ENCODE data around the gene CD81. TPM values are rescaled to one million over a fixed set of nuclear protein-coding genes. Genes with fewer than 3 reads are reported as not detected.

Gene CD81
- total and polyA plus RNA-seq, 2 donors = 59.8 to 179 TPM

- Histone ChIP-seq H3K36me3 (ENCODE audit: control insufficient read depth in 2 of 2, insufficient read depth in 2 of 2, low read length in 1 of 2) (no peaks in the 10 kb centered on the region), H3K4me3 (ENCODE audit: low read length in 2 of 2) (no peak overlapping the region), H3K9me3 (ENCODE audit: control insufficient read depth in 2 of 2, insufficient read depth in 1 of 2, low read length in 1 of 2) (no peaks in the 10 kb centered on the region), H3K27ac (ENCODE audit: low read depth in 1 of 2, low read length in 1 of 2) (no peak overlapping the region), H3K27me3 (ENCODE audit: control insufficient read depth in 2 of 2, insufficient read depth in 1 of 2, low read length in 1 of 2) (peaks cover 0 to 21% of the 10 kb centered on the region in 2 donors), H3K4me1 (ENCODE audit: control insufficient read depth in 2 of 2, insufficient read depth in 2 of 2, low read length in 2 of 2) (no peaks in the 10 kb centered on the region)
- WGBS = 95% methylated on average over 9 of the region's 9 CpGs
- DNase-seq (ENCODE audit: low read depth in 6 of 9, low spot score in 9 of 9) = no peak
Measured at GRCh38 chr11:2410616-2411015, 33.5 kb downstream of the CD81 start.

GRCh38 chr11:2411446-2412305 is 34.6 kb downstream of the CD81 start:
- WGBS = 85% methylated on average over 30 of the region's 30 CpGs
- Histone ChIP-seq H3K36me3 (ENCODE audit: control insufficient read depth in 2 of 2, insufficient read depth in 2 of 2, low read length in 1 of 2) (no peaks in the 10 kb centered on the region), H3K9me3 (ENCODE audit: control insufficient read depth in 2 of 2, insufficient read depth in 1 of 2, low read length in 1 of 2) (no peaks in the 10 kb centered on the region), H3K27ac (ENCODE audit: low read depth in 1 of 2, low read length in 1 of 2) (no peak overlapping the region), H3K4me1 (ENCODE audit: control insufficient read depth in 2 of 2, insufficient read depth in 2 of 2, low read length in 2 of 2) (no peaks in the 10 kb centered on the region), H3K27me3 (ENCODE audit: control insufficient read depth in 2 of 2, insufficient read depth in 1 of 2, low read length in 1 of 2) (peaks cover 0 to 21% of the 10 kb centered on the region in 2 donors), H3K4me3 (ENCODE audit: low read length in 2 of 2) (no peak overlapping the region)
- DNase-seq (ENCODE audit: low read depth in 6 of 9, low spot score in 9 of 9) = no peak

GRCh38 chr11:2412323-2412722 is 35.2 kb downstream of the CD81 start:
- DNase-seq (ENCODE audit: low read depth in 6 of 9, low spot score in 9 of 9) = no peak
- Histone ChIP-seq H3K4me1 (ENCODE audit: control insufficient read depth in 2 of 2, insufficient read depth in 2 of 2, low read length in 2 of 2) (no peaks in the 10 kb centered on the region), H3K4me3 (ENCODE audit: low read length in 2 of 2) (no peak overlapping the region), H3K9me3 (ENCODE audit: control insufficient read depth in 2 of 2, insufficient read depth in 1 of 2, low read length in 1 of 2) (no peaks in the 10 kb centered on the region), H3K27ac (ENCODE audit: low read depth in 1 of 2, low read length in 1 of 2) (no peak overlapping the region), H3K36me3 (ENCODE audit: control insufficient read depth in 2 of 2, insufficient read depth in 2 of 2, low read length in 1 of 2) (no peaks in the 10 kb centered on the region), H3K27me3 (ENCODE audit: control insufficient read depth in 2 of 2, insufficient read depth in 1 of 2, low read length in 1 of 2) (peaks cover 0 to 21% of the 10 kb centered on the region in 2 donors)
- WGBS = 96% methylated on average over 6 of the region's 6 CpGs

DNA sequence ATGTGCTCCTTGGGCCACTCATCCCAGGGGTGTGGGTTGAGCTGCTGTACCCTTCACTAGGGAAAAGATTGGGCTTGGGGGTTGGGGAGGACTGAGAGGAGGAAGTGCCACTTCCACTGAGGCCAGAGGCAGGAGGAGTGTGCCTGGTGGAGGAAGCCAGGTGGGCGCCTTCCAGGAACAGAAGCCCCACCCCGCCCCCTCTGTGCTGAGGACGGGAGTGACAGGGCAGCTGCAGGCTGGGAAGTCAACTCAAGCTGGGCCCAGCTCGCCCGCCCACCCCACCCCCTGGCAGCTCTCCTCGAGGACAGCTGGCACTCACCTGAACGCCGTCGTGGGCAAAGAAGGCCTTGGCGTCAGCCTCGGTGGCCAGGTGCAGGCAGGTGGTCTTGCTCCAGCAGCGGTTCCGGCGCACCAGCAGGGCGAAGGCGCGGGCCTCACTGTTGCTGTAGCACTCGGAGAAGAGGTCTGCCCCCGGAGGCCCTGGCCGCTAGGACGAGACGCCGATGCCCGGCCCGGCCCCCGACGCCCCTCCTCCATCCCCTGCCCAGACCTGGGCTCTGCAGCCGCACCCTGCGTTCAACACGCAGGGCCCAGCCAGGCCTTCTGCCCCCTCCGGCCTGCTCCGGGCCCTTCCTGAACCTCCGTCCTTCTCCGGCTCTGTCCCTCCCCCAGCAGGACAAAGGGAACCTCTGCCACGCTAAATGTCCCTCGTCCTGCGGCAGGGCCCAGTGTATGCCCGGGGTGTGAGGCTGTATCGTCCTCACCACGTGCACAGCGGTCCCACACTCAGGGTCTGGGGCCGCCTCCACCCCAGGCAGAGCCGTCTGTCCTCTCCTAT is 36.9 kb downstream of the CD81 start:
- no peak overlapping the region for H3K27ac ChIP-seq (ENCODE audit: low read depth in 1 of 2, low read length in 1 of 2)
- H3K9me3 ChIP-seq (ENCODE audit: control insufficient read depth in 2 of 2, insufficient read depth in 1 of 2, low read length in 1 of 2) = no peaks in the 10 kb centered on the region
- WGBS = 90% methylated on average over 43 of the region's 43 CpGs
- no peaks in the 10 kb centered on the region for H3K36me3 ChIP-seq (ENCODE audit: control insufficient read depth in 2 of 2, insufficient read depth in 2 of 2, low read length in 1 of 2)
- H3K27me3 ChIP-seq (ENCODE audit: control insufficient read depth in 2 of 2, insufficient read depth in 1 of 2, low read length in 1 of 2) = peaks cover 0 to 13% of the 10 kb centered on the region in 2 donors
- H3K4me3 ChIP-seq (ENCODE audit: low read length in 2 of 2) = no peak overlapping the region
- DNase-seq (ENCODE audit: low read depth in 6 of 9, low spot score in 9 of 9) = no peak
- peaks cover under 1 to 2% of the 10 kb centered on the region in 2 donors for H3K4me1 ChIP-seq (ENCODE audit: control insufficient read depth in 2 of 2, insufficient read depth in 2 of 2, low read length in 2 of 2)

DNA sequence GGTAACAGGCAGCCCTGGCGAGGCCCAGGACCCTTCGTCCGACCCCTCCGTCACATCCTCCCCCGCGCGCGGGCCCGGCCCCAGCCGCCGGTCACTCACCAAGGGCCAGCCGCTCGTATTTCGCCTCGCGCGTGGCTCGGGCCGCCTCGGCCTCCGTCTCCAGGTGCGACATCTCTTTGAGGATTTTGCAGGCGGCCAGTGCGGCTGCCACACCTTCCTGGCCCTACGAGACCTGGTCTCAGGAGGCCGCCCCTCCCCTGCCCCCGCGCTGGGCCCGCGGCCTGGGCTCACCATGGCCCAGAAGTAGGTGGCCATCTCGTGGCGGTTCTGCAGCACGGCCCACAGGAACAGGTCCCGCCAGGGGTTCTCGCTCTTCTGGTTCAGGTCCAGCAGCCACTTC is 37.5 kb downstream of the CD81 start:
- H3K27ac ChIP-seq (ENCODE audit: low read depth in 1 of 2, low read length in 1 of 2) = no peak overlapping the region
- H3K36me3 ChIP-seq (ENCODE audit: control insufficient read depth in 2 of 2, insufficient read depth in 2 of 2, low read length in 1 of 2) = no peaks in the 10 kb centered on the region
- H3K9me3 ChIP-seq (ENCODE audit: control insufficient read depth in 2 of 2, insufficient read depth in 1 of 2, low read length in 1 of 2) = no peaks in the 10 kb centered on the region
- DNase-seq (ENCODE audit: low read depth in 6 of 9, low spot score in 9 of 9) = no peak
- H3K27me3 ChIP-seq (ENCODE audit: control insufficient read depth in 2 of 2, insufficient read depth in 1 of 2, low read length in 1 of 2) = peaks cover 0 to 7% of the 10 kb centered on the region in 2 donors
- H3K4me3 ChIP-seq (ENCODE audit: low read length in 2 of 2) = no peak overlapping the region
- H3K4me1 ChIP-seq (ENCODE audit: control insufficient read depth in 2 of 2, insufficient read depth in 2 of 2, low read length in 2 of 2) = peaks cover 2 to 3% of the 10 kb centered on the region in 2 donors
- WGBS = 93% methylated on average over 35 of the region's 35 CpGs

DNA sequence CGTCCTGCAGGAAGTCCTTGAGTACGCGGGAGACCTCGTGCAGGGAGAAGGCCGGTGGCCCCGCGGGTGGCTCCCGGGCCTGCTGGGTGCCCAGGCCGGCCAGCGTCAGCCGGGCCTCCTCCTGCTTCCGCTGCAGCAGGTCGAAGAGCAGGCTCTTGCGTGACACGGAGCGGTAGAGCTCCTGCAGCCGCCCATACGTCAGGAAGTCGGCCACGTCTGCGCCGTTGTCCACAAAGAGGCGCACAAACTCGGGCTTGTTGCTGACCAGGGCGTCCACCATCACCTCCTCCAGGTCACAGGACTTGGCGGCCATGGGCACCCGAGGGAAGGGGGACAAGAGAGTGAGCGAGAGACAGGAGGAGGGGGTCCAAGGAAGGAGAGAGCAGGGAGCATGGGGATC is 38.1 kb downstream of the CD81 start:
- peaks cover 0 to 6% of the 10 kb centered on the region in 2 donors for H3K27me3 ChIP-seq (ENCODE audit: control insufficient read depth in 2 of 2, insufficient read depth in 1 of 2, low read length in 1 of 2)
- H3K27ac ChIP-seq (ENCODE audit: low read depth in 1 of 2, low read length in 1 of 2) = no peak overlapping the region
- no peak for DNase-seq (ENCODE audit: low read depth in 6 of 9, low spot score in 9 of 9)
- H3K4me3 ChIP-seq (ENCODE audit: low read length in 2 of 2) = no peak overlapping the region
- no peaks in the 10 kb centered on the region for H3K36me3 ChIP-seq (ENCODE audit: control insufficient read depth in 2 of 2, insufficient read depth in 2 of 2, low read length in 1 of 2)
- H3K4me1 ChIP-seq (ENCODE audit: control insufficient read depth in 2 of 2, insufficient read depth in 2 of 2, low read length in 2 of 2) = peaks cover 2 to 6% of the 10 kb centered on the region in 2 donors
- WGBS = 95% methylated on average over 28 of the region's 28 CpGs
- no peaks in the 10 kb centered on the region for H3K9me3 ChIP-seq (ENCODE audit: control insufficient read depth in 2 of 2, insufficient read depth in 1 of 2, low read length in 1 of 2)

GRCh38 chr11:2415601-2416380 is 38.7 kb downstream of the CD81 start:
- Histone ChIP-seq H3K27ac (ENCODE audit: low read depth in 1 of 2, low read length in 1 of 2) (no peak overlapping the region), H3K4me1 (ENCODE audit: control insufficient read depth in 2 of 2, insufficient read depth in 2 of 2, low read length in 2 of 2) (peaks cover 2 to 8% of the 10 kb centered on the region in 2 donors), H3K36me3 (ENCODE audit: control insufficient read depth in 2 of 2, insufficient read depth in 2 of 2, low read length in 1 of 2) (no peaks in the 10 kb centered on the region), H3K27me3 (ENCODE audit: control insufficient read depth in 2 of 2, insufficient read depth in 1 of 2, low read length in 1 of 2) (peaks cover 0 to 9% of the 10 kb centered on the region in 2 donors), H3K9me3 (ENCODE audit: control insufficient read depth in 2 of 2, insufficient read depth in 1 of 2, low read length in 1 of 2) (no peaks in the 10 kb centered on the region), H3K4me3 (ENCODE audit: low read length in 2 of 2) (no peak overlapping the region)
- no peak for DNase-seq (ENCODE audit: low read depth in 6 of 9, low spot score in 9 of 9)
- WGBS = 86% methylated on average over 34 of the region's 34 CpGs

GRCh38 chr11:2416765-2417164 is 39.7 kb downstream of the CD81 start:
- H3K4me1 ChIP-seq (ENCODE audit: control insufficient read depth in 2 of 2, insufficient read depth in 2 of 2, low read length in 2 of 2) = peaks cover 2 to 8% of the 10 kb centered on the region in 2 donors
- WGBS = 95% methylated on average over 18 of the region's 18 CpGs

More at GRCh38 chr11:2416765-2417164, 39.7 kb downstream of the CD81 start:
- Histone ChIP-seq H3K9me3 (ENCODE audit: control insufficient read depth in 2 of 2, insufficient read depth in 1 of 2, low read length in 1 of 2) (no peaks in the 10 kb centered on the region), H3K27me3 (ENCODE audit: control insufficient read depth in 2 of 2, insufficient read depth in 1 of 2, low read length in 1 of 2) (peaks cover 0 to 10% of the 10 kb centered on the region in 2 donors), H3K27ac (ENCODE audit: low read depth in 1 of 2, low read length in 1 of 2) (no peak overlapping the region), H3K4me3 (ENCODE audit: low read length in 2 of 2) (no peak overlapping the region), H3K36me3 (ENCODE audit: control insufficient read depth in 2 of 2, insufficient read depth in 2 of 2, low read length in 1 of 2) (no peaks in the 10 kb centered on the region)
- DNase-seq (ENCODE audit: low read depth in 6 of 9, low spot score in 9 of 9) = no peak

Data from thymus (tissue), 11 donors.